NCI-H226 (cell line): ENCODE data around the gene ROBO1.
A peak's percentile ranks its signal among the peaks of the same experiment; 100 is the strongest.

ENCODE experiments used
- DNase-seq: peaks from one replicate; pipeline ENCODE4 v3.0.0-alpha.2; 2015

Gene ROBO1

DNA sequence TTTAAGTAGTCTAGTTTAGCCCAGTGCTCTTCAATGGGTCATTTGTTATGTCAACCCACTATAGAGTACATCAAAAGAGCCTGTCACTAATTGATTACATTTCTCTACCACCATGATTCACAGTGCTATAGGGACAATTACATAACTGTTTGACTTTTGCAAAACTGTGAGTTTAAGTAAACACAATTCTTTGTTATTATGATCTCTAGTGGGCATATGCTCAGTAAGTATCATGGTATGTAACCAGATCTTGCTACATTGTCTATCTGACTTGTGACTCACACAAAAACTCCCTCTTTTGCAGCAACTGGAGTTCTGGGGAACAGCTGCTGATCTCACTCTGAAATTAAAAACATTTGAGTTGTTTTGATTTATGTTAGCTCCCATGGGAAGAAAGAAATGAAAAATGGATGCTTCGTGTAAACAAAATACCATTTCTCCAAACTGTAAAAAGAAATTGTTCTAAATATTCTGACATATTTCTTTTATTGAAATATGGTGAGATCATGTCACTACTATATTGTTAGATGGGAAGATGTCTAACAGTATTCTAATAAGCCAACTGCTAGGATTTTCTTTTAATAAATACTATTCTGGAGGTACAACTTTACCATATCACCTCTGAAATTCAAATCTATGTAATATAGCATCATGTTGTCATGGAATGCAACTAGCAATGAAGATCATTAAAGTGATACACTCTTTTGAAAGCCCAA lies 470.4 kb downstream of the ROBO1 start:
- peak; percentile 91 for DNase-seq

DNA sequence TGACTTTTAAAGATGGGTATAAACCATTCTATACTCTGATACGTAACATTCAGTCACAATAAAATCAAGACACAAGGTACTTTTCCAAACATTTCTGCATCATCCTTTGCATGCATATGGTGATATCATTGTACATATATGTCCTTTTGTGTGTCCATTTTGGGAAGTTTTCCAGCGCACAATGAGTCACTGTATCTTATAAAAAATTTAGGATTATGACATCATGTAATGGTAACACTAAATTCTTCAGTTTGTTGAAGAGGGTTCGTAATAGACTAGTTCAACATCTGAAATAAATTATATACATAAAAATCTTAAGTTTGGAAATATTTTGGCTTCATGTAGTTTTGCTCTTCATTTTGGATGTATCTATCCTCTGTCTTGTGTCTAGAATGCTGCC lies 480.9 kb downstream of the ROBO1 start:
- no peak for DNase-seq

DNA sequence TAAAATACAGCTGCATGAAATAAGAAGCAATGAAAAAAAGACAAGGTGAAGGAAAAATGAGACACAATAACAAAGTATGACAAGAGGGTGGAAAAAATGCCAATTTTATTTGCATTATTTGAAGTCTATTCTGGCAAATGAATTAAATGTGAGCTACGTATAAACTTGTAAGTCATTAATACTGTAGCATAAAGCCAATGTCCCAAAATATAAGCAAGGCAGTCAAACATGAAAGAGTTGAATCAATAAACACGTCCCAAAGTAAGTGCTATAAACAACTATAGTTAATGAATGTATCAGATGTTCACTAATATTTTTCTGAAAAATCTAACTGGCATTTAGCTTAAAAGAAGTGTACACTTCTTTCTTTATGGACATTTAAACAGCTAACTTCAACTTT lies 481.9 kb downstream of the ROBO1 start:
- no peak for DNase-seq

DNA sequence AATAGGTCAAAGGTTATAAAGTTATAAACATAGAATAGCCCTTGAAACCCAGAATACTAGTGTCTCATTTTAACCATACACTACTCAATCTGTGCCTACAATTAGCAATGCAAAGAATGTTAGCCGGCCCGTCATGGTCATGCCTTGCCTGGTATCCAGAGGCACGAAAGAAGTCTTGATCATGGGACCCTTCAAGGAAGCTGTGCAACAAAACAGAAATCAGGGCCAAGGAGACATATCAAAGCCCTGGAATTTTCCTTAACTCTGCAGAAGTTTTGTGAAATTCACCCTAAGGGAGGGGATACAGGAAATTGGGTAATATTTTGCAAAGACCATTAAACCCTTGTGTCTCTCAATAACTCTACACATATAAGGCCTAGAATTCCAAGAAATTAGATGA lies 482.4 kb downstream of the ROBO1 start:
- DNase-seq = no peak

DNA sequence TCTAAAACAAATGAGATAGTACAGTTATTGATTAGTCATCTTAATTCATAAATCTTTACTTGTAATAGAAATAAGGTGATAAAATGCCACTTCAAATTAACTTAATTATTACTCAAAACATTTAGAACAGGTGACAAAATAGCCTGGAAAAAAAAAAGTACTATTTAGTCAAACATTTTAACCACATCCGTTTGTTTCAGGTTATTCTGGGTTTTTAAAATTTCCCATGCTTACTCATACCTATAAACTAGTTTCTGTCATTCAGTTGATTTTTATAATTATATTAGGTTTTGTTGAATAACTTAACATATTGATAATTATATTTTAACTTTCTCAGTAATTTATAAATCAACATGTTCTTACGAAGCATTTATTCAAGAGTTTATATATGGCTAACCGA lies 483.0 kb downstream of the ROBO1 start:
- DNase-seq = no peak

DNA sequence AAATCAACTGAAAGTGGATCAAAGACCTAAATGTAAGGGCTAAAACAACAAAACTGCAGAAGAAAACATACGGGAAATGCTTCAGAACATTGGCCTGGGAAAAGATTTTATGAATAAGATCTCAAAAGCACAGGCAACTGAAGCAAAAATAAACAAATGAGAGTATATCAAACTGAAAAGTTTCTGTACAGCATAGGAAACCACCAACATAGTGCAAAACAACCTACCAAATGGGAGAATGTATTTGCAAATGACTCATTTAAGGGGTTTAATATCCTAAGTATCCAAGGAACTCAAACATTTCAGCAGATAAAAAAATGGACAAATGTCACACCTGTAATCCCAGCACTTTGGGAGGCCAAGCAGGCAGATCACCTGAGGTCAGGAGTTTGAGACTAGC lies 489.1 kb downstream of the ROBO1 start:
- no peak for DNase-seq

DNA sequence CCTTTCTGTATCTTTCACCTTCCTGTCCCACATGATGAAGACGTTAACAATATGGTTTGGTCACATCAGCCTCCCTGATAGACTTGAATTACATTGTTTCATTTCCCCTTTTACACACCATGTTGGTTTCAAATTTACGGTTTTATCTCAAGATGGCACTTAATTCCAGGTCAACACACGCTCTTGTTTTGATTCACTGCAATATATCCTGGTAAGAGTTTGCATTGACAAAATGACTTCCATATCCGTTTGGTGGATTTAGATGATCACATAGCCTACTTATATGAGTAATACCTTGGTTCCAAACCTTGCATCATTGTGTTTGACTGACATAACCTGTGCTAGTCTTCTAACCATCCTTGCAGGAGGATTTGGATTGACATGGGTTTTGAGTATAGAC lies 499.4 kb downstream of the ROBO1 start:
- DNase-seq = no peak

DNA sequence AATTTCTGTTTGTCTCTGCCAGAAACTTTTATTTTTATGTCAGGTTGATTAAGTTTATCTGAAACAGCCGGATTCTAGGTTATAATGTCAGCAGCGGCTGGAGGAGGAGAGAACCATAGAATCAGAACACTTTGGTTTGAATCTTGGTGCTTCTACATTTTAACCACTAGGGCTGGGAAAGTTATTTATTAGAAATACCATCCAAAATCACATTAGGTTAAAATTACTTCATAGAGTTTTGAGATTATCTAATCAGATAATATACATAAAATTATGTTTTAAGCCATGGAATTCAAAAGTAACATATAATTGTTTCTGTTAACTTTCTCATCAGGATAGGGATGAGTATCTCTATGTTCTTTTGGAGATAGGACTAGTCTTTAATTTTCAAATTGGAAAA lies 502.9 kb downstream of the ROBO1 start:
- no peak for DNase-seq

DNA sequence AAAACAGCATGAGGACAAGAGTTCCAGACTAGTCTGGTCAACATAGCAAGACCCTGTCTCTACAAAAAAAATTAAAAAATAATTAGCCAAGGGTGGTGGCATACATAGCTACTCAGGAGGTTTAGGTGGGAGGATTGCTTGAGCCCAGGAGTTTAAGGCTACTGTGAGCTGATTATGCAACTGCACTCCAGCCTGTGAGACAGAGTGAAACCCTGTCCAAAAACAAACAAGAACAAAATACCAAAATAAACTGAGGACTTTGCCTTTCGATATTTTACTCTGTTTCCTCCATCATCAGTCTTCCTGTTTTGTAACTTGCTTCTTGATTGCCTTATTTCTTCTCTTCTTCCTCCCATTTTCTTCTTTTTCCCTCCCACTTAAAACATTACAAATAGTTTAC lies 504.4 kb downstream of the ROBO1 start:
- no peak for DNase-seq

DNA sequence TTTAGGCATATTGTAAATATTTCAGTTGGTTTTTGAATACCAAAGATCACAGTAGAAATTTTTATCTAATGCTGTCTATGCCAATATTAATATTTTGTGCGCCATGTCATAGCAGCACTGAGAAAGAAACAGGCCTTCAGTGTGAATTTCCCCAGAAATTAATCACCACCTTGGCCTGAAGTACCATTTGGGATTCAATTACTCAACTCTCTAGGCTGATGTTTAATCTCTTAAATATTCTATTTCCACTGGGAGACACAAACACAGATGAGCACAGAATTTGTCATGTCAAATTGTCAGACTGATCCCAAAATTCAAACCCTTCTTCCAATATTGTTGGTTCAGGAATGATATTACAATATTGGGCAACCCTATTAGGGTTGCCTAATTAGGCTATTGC lies 509.3 kb downstream of the ROBO1 start:
- DNase-seq = no peak

DNA sequence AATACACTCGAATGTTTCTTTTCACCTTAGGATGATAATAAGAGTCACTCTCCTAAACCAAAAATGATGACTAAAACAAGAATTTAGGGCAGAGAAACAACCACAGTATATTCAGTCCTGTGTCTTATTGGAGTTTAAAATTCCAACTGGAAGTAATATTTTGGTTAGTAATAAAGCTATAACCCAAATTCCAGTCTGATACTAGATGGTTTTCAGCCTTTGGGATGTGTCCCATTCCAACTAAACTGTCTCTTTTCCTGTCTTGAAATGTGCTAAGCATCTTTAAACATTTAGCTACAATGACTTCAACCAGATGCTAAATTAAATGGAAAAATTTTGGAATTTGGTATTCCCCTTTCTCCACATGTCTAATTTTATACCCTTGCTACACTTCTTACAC lies 510.0 kb downstream of the ROBO1 start:
- DNase-seq = no peak

DNA sequence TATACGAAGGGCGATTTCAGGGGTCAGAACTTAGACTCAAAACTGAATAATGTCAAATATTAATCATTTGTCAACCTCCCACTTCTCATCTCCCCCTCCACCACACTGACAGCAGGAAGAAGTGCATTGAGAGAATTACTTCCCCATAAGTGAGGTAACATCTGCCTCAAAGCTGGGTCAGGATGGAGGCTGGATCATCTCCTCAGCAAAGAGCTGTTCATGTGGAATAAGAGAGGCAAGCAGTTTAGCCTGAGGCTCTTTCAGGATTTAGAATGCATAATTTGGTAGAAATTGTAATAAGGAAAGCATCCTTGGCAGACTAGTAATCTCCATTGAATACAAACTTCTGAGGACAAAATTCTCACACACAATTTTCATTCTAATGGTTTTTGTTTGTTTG lies 512.1 kb downstream of the ROBO1 start:
- no peak for DNase-seq

DNA sequence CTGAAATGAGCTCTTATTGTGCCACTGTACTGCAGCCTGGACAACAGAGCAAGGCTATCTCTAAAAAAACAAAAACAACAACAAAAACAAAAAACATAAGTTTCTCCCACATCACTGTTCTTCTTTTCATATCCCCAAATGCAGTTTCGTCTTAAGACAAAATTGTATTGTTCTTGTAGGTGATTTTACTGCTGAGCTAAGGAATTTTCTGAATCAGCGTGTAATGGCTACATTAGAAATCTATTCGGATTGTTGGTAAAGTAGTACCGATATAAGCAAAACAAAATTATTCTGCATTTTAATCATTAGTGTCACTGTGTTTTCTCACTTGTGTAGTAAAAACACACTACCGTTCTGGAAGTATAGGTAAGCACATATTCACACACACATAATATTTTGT lies 512.5 kb downstream of the ROBO1 start:
- no peak for DNase-seq

DNA sequence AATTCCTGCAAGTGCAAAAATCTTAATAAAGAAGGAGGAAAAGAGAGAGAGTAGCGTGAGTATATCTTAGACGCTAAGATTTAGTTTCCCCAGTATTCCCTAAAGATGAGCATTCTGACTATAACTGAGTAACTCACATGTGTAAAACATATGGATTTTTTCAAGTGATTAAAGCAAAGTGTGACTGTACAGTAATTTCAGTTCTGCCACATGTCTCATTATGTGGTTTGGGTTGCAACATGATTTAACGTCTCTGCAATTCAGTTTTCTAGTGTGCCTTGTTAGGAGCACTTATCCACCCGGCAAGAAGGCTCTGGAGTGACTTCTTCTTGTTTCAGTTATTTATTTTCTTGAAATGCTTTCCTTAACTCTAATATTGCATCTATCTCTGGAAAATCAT lies 514.1 kb downstream of the ROBO1 start:
- DNase-seq = no peak

DNA sequence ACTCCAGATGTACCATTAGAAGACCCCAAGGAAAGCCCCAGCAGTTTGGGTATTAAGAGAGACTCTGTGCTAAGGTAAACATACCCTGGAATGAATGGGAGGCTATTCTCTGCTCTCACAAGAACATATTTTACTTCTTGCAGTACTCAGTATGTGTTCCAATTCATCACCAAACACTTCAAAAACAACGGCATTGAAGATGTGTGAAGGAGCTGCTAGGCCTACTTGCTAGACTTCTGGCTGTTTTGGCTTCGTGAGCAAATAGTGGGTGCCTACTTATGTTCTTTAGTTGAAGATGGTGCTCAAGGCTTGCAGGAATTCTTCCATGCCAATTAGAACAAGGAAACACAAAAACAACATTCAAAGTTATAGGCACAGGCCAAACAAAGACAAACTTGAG lies 514.5 kb downstream of the ROBO1 start:
- DNase-seq = no peak

DNA sequence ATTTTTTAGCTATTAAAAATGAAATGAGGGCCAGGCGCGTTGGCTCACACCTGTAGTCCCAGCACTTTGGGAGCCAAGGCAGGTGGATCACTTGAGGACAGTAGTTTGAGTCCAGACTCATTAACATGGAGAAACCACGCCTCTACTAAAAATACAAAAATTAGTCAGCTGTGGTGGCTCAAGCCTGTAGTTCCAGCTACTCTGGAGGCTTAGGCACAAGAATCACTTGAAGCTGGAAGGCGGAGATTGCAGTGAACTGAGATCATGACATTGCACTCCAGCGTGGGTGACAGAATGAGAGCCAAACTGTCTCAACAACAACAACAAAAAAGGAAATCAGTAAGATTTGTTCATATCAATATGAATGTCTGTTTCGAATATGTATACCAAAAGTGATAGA lies 517.1 kb downstream of the ROBO1 start:
- DNase-seq = no peak

DNA sequence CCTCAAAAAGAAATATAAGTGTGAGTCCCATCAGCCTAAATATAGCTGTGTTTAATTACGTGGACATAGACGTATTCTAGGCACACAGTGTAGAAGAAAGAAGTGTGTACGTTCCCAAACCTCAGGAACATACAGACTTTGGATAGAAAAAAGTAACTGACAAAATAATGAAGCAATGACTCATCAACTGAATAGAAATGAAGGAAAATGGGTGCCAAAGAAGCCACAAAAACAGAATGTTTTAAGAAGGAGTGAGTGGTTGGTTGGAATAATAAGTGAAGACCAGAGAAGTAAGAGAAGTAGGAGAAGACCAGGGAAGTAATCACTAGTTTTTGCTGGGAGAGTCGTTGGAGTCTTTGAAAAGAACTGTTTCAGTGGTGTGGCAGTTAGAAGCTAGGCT lies 518.1 kb downstream of the ROBO1 start:
- DNase-seq = no peak

DNA sequence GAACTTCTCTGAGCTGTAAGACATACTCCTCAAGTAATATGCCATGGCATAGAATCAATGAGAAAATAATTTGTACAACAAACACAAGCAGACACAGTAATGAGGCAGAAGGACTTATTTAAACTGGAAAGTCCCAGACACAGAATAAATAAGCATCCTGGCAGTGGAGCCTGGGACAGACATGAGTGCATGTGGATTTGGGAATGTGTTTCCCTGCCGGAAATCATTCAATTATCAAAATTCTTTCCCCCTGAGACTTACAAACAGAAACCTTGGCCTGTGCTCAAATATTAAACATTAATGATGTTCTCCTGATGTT lies 520.1 kb downstream of the ROBO1 start:
- DNase-seq = no peak

DNA sequence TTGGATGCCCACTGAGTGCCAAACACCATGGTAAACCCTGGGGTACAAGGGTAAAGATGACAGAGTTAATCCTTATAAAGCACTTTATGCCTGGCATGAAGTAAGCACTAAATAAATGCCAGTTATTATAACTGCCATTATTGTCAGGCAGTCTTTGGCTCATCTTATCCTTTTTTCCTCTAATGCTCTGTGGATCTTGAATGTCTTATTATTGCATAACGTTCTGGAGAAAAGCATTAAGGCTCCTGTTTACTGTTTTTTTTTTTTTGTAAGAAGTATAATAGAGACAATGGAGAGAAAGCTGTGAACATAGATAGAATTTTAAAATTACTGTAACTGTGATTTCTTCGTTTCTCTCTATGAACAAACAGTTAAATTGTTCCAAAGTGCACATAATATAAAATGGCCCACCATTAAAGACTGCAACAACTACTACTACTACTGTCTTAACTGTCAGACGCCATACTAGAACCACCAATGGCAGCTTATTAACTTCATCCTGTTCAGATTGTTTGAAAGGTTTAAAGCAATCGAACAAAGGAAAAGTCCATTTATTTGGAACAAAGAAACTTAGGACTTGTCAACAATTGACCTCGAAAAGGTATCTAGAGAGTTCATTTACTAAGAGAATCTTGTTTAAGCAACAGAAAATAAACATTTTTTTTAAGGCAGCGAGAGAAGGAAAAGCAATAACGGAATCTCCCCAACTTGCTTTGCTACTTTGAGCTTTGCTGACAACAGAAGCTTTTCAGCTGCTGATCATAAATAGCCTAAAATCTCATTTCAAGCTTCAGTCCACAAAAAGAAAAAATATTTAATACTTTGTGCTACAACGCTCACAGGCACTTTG lies 520.7 kb downstream of the ROBO1 start:
- DNase-seq = no peak

DNA sequence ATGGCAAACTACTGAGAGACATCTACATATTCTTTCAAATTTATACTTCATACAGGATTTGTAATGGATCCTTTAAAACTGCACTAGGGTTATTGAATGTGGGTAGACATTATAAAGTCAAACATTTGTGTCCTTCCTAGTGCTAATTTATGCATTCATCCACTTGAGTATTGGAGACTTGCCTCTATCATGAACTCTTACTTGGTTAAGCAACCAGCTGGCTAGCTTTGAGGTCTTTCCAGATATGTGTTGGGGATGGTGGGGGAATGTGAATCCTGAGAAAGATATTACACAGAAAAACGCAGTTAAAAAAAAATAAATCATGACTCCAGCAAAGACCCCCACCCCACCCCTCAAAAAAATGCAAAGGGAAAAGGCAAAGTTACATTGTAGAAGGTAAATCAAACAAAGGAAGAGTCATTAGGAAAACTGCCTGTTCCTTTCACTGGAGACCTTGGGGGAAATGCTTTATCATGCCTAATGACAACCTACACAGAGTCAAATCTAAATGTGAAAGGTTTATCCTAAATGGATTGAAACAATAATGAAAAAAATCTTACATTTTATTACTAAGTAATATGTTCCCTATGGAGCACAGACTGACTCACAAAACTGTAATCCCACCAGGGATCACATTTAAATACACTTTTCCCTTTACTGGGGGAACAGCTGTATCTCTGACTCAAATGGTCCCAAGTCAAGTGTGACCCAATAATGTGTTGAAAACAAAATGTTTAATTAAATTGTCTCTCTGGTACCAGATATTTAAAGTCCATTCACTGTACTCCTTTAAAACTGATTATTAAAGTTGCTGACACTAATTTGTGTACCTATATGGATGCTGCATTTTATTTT lies 522.3 kb downstream of the ROBO1 start:
- DNase-seq = no peak

DNA sequence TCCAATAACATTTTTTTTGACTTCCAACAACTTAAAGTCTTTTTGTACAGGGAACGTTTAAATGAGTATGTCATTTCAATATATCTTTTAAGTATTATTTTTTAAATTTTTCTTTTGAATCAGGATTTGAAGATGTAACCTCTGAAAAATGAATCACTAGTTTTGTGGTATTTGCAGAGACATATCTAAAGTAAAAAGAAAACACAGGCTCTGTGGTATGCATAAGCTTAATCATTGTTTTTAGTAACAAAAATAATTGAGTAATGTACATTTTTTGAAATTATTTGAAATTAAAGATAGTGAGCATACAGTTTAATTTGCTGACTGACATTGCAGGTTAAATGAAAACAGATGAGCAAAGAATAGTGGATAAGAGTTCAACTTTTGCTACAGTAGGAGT lies 531.3 kb downstream of the ROBO1 start:
- DNase-seq = no peak

DNA sequence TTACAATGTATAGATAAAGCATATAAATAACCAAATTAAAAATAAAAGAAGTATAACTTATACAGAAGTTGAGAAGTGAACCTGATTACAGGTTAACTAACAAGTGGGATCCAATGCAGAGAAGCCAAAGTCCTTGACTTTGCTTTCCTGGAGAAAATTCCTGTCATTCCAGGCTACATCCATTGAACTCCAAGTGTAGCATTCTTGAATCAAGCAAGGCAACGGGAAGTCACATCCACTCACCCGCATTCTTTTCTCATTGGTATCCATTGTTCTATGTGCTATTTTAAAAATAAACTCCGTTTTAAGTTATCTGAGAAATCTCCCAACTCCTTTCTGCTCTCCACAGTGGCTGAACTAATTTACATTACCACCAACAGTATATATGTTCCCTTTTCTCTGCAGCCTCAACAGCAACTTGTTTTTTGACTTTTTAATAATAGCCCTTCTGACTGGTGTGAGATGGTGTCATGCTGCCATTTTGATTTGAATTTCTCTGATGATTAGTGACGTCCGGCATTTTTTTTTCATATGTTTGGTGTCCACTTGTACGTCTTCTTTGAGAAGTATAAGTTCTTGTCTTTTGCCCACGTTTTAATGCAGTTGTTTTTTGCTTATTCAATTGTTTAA lies 534.3 kb downstream of the ROBO1 start:
- DNase-seq = no peak

DNA sequence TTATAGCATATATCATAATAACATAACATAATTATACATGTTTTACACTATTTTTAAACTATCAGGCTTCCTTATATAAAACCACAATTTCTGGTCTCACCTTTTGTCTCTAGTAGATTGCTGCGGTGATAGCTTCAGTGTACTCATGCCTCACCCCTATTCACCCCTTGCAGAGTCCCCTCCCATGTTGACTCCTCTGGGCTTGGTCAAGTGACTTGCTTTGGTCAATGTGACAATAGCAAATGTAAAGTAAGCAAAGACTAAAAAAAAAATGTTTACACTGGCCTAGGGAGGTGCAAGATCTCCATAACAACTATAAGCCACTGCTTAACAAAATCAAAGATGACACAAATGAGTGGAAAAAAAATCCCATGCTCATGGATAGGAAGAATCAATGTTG lies 537.5 kb downstream of the ROBO1 start:
- no peak for DNase-seq
